ENCODE results near the gene GOLGA8B. TPM values are rescaled to one million over a fixed set of nuclear protein-coding genes. Genes with fewer than 3 reads are reported as not detected.

GOLGA8B gene
- total RNA-seq, 6 donors from 2014 or later = 29.8 to 788 (median 115) TPM

DNA sequence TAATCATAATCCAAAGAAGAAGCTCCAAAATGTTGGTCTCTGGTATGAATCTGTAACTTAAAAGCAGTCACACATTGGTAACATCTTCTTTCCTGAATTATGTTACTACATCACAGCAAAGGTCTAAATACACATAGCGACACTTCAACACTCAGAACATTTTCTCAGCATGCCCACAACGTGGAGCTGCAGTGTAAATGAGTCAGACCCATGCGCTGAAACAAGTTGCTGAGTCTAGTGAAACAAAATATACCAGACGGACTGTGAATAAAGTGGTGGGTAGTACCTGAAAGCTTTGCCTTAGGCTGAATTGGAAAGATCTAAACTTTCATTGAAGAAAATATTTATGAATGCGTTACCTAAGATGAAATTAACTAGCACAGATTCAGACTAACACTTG lies 33.2 kb upstream of the GOLGA8B start:
- no peak overlapping the region for H3K4me3 ChIP-seq
- no peaks in the 10 kb centered on the region for H3K36me3 ChIP-seq
- no peaks in the 10 kb centered on the region for H3K4me1 ChIP-seq
- H3K27me3 ChIP-seq = no peaks in the 10 kb centered on the region
- 56 to 63% methylated on average over 5 of the region's 5 CpGs for WGBS, 2 donors
- no peak overlapping the region for H3K27ac ChIP-seq
- no peak for DNase-seq
- no peaks in the 10 kb centered on the region for H3K9me3 ChIP-seq
- no peak for TF ChIP-seq CTCF (IDR thresholded peaks at IDR 0.05)
- ATAC-seq (ENCODE audit: low FRiP score in 2 of 2) = no peak

GRCh38 chr15:34613997-34614396 lies 30.5 kb upstream of the GOLGA8B start:
- Histone ChIP-seq H3K4me1 (no peaks in the 10 kb centered on the region), H3K27me3 (no peaks in the 10 kb centered on the region), H3K27ac (no peak overlapping the region), H3K9me3 (no peaks in the 10 kb centered on the region), H3K4me3 (no peak overlapping the region), H3K36me3 (no peaks in the 10 kb centered on the region)
- WGBS, 2 donors = 83 to 94% methylated on average over 3 of the region's 3 CpGs
- DNase-seq = no peak
- TF ChIP-seq CTCF (IDR thresholded peaks at IDR 0.05) (no peak), EP300 (IDR thresholded peaks at IDR 0.05) (no peak), POLR2AphosphoS5 (IDR thresholded peaks at IDR 0.05) (no peak), POLR2A (IDR thresholded peaks at IDR 0.05) (no peak)
- no peak for ATAC-seq (ENCODE audit: low FRiP score in 2 of 2)

GRCh38 chr15:34613301-34613700 lies 29.9 kb upstream of the GOLGA8B start:
- 28 to 31% methylated on average over 2 of the region's 2 CpGs for WGBS, 2 donors
- ATAC-seq (ENCODE audit: low FRiP score in 2 of 2) (no peak), DNase-seq (no peak)
- TF ChIP-seq CTCF (IDR thresholded peaks at IDR 0.05) = no peak
- TF ChIP-seq POLR2A (IDR thresholded peaks at IDR 0.05) = no peak
- no peak for TF ChIP-seq EP300 (IDR thresholded peaks at IDR 0.05)
- no peaks in the 10 kb centered on the region for H3K36me3 ChIP-seq
- H3K27ac ChIP-seq = no peak overlapping the region
- H3K4me1 ChIP-seq = no peaks in the 10 kb centered on the region
- H3K4me3 ChIP-seq = no peak overlapping the region
- H3K9me3 ChIP-seq = no peaks in the 10 kb centered on the region
- H3K27me3 ChIP-seq = no peaks in the 10 kb centered on the region

- H3K9me3 ChIP-seq = no peaks in the 10 kb centered on the region
- ATAC-seq (ENCODE audit: low FRiP score in 2 of 2) (no peak), DNase-seq (no peak)
- no peak overlapping the region for H3K27ac ChIP-seq
- H3K4me1 ChIP-seq = no peaks in the 10 kb centered on the region
- H3K4me3 ChIP-seq = no peak overlapping the region
- no peaks in the 10 kb centered on the region for H3K27me3 ChIP-seq
- TF ChIP-seq CTCF (IDR thresholded peaks at IDR 0.05) (no peak), POLR2AphosphoS5 (IDR thresholded peaks at IDR 0.05) (no peak), EP300 (IDR thresholded peaks at IDR 0.05) (no peak), POLR2A (IDR thresholded peaks at IDR 0.05) (no peak)
- H3K36me3 ChIP-seq = no peaks in the 10 kb centered on the region
Measured at GRCh38 chr15:34610354-34610753, 26.9 kb upstream of the GOLGA8B start.

DNA sequence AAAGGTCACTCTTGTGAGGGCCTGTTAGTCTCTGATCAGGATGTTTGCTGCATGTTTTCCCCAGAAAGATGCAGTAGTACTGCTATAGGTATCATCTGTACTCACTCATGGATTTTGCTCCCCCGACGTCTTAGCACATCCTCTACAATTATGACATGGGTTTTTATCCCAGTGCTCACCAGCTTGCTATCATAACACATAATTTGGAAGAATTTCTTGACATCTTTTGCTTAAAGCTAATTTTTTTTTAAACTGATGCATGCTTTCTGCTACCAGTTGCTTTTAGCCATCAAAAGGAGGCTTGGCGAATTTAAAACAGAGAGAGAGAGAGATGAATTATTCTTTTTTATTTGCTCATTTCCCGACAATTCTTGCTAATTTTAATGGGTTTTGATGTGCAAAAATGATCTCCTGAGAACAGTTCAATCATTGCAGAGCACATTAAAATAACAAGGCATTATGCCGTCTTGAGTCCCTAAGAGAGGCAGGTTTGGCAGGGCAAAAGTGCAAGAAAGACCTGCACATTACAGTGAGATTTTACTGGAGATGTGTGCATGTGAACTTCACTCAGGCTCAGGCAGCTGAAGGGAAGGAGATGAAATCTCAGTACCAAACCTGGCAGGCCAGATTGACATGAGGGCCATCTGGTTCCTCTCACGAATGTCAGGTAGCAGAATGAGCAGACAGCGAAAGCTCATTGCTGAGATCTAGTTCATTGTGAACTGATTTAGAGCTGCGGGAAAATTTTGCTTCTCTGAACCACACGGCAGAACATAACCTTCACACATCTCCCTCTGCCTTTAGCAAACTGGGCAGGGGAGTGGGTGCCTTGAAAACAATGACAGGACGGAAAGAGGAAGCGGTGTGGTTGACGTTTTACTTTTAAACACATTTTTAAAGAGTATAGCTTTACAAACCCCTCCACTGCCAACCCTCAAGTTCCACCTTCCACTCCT lies 25.9 kb upstream of the GOLGA8B start:
- no peak for DNase-seq
- no peak for ATAC-seq (ENCODE audit: low FRiP score in 2 of 2)
- 42 to 49% methylated on average over 12 of the region's 12 CpGs for WGBS, 2 donors
- H3K36me3 ChIP-seq = no peaks in the 10 kb centered on the region
- TF ChIP-seq POLR2AphosphoS5 (IDR thresholded peaks at IDR 0.05) (no peak), POLR2A (IDR thresholded peaks at IDR 0.05) (no peak), CTCF (IDR thresholded peaks at IDR 0.05) (no peak), EP300 (IDR thresholded peaks at IDR 0.05) (no peak)
- H3K27me3 ChIP-seq = no peaks in the 10 kb centered on the region
- no peak overlapping the region for H3K27ac ChIP-seq
- H3K4me1 ChIP-seq = no peaks in the 10 kb centered on the region
- no peaks in the 10 kb centered on the region for H3K9me3 ChIP-seq
- H3K4me3 ChIP-seq = no peak overlapping the region
